Left renal pelvis (tissue), 4 donors: ENCODE results near the gene PIK3R6. TPM values are rescaled to one million over a fixed set of nuclear protein-coding genes. Genes with fewer than 3 reads are reported as not detected.

Source experiments
- DNase-seq, 4 donors: peaks; one replicate each; pipeline ENCODE4 v3.0.0-alpha.2; 2013; ENCODE audit warnings: low read depth in 4 of 4, low spot score in 3 of 4
- polyA plus RNA-seq, 4 donors: library from polyadenylated mRNA; unstranded; fragments of 120-200 nt; gene quantifications; one replicate each; pipeline ENCODE4 v1.2.1, GENCODE V29; 2013; ENCODE audit not compliant: insufficient read length in 4 of 4

PIK3R6 gene
- polyA plus RNA-seq, 4 donors = 1.0 to 1.8 (median 1.6) TPM

DNA sequence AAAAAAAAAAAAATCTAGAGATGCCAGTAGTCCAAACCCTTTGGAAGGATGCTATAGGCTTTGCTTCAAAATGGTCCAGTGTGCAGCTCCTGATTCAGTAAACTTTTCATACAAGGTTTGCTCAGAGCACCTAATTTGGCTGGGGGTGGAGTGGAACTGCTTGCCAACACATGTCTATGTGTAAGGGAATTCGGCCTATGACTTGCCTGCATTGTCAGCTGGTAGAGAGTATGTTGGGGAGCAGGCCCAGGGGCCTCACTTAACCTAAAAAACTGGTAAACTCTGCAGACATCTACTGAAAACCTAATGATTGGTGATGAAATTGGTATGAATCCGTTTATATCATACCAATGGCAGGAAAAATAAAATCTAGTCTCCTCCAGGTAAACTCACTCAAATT is 66.8 kb downstream of the PIK3R6 start:
- no peak for DNase-seq

DNA sequence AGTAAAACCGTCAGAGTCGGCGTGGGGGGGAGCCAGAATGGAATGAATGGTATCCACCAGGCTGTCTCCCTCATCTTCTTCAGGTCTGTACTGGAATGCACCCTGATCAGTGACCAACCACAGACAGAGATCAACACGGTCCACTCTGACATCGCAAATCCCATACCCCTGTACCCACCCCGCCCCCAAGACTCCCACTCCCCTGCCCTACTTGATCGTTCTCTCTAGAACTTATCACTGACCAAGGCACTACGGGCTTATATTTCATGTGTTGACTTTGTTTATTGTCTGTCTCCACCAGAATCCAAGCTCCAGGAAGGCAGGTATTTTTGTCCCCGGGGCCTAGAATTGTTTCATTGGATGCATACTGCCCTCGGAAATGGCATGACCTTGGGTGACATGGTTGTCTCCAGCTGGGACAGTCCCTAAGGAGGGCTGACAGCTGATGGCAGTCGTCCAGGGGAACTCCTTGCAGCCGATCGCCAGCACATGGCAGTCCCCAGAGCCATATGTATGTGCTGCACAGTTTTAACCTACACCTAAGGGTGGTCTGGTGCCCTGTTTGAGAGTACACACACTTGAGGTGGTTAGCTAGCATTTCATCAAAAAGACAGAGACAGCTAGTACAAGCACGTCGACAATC is 67.8 kb downstream of the PIK3R6 start:
- no peak for DNase-seq

DNA sequence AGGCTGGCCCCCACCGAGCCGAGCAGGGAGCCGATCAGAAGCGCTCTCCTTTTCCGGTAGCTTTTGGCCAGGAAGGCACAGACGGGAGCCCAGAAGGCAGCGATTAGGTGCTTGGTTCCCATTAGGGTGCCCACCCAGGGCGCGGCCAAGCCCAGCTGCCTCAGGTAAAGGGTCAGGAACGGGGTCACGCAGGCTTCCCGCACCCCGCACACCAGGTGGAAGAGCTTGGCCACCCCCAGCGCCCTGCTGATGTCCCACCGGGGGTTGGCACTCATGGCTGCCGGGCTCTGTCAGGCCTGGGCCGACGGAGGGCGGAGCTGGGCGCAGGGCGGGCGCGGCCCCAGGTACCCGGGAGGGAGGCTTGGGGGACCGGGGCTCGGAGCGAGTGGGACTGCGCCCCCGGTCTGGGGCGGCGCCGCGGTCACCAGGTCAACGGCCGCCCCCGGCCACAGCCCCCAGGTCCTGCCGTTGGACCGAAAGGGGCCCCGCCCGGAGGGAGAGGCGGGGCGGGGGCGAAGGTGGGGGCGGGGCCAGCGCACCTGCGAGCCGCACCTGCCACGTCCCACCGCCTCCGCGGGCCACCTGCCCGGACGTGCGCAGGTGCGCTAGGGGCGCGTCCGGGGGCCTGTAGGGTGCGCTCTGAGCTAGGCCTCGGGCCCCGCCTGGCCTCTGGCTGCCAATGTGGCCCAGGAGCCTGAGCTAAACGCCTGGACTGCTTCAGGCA is 68.5 kb downstream of the PIK3R6 start, which contains the start of gene MFSD6L:
TSS of gene MFSD6L (minus strand) at position 520 of the 724 bp plus-strand sequence. CDS start at position 275, 245 bp downstream.
- no peak for DNase-seq

DNA sequence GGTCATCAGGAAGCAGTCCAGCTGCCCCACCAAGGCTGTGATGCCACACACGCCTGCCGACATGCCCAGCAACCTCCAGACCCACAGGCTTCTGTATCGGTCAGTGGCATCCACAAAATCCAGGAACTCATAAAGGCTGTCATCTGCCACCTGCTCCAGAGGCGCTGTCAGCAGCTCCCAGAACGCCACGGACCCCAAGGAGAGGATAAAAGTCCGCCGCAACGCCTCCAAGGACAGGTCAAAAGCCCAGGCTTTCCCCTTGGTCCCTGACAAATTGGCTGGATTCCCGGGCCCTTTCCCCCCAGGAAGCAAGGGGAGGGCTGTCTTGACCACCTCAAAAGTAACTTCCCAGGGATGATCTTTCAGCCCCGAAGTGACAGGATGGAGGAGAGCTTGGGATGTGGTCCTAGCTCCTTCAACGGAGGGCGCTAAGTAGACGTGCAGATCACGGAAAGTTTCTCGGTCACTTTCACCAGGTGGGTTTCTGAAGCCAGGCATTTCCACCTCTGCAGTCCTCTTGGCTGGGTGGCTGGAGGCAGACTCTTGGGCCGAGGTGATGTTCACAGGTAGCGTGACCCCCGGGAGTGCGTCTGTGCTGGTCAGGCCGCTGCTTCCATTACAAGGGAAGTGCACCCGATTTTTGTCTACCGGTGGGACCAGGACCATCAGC is 69.2 kb downstream of the PIK3R6 start:
- no peak for DNase-seq

DNA sequence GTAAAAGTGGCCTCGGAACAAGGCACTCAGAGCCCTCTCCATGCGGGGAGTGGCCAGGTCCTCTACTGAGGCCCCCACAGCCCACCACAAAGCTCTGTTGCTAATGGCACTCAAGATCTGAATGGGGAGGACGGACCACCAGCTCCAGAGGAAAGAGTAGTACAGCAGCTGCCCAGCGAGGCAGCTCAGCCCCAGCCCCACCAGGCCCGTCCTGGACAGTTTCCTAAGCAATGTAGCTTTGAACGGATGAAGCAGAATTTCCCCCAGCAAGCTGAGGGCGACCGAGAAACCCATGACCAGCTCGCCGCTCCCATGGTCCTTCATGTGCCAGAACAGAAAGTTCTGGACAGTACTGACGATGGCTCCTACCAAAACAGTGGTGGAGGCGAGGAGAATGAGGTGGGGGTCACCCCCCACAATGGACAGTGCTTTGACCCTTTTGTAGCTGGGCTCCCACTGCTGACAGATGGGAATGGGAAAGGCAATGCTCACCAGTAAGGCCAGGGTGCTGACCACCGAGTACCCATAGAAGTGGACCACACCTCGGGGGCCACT is 69.8 kb downstream of the PIK3R6 start:
- DNase-seq = no peak

DNA sequence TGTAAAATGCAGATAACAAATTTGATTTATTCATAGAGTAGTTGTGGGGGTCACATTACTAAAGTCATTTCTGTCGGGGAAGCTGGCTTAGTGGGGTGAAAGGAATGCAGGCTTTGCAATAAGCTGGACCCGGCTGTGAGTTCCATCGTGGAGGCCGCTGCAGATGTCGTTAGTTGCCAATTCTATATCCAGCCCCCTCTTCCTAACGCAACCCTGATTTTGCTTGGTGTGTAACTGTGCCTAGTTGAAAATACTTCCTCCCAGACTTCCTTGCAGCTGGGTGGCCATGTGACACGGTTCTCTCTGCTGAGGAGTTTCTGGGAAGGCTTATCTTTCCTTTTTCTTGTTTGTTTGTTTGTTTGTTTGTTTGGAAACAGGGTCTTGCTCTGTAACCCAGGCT is 72.8 kb downstream of the PIK3R6 start:
- no peak for DNase-seq

DNA sequence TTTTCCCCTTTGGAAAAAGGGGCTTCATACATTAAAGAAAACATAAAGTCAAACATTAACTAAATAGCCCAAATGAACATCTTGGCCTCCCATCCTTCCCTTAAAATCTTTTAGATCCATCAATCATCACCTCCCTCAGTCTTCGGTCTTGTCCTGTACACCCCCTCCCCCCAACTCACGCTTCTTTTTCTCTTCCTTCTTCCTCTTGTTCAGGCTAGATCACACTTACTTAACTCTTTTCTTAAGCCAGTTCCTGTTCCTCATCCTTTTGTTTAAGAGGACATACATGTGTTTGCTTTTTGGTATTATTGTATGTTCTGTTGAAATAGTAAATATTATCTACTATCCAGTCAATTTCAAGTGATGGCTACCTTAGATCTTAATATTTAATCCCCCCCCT is 73.8 kb downstream of the PIK3R6 start:
- DNase-seq = no peak

DNA sequence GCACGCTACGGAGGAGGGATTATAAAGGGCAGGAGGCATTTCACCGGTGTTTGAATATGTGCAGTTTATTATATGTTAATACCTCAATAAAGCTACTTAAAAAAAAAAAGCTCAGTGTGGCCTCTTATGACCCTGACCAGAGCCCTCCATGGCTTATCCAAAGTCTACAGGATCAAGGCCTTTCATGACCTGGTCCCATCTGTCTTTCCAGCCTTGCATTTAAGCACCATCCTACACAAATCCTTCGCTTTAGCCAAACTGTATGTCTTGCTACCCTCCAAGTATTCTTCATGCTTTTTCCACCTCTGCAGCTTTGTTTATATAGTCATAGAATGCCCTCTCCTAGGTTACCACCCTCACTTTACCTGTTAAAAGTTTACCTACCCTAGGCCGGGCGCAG is 74.8 kb downstream of the PIK3R6 start:
- DNase-seq = no peak

DNA sequence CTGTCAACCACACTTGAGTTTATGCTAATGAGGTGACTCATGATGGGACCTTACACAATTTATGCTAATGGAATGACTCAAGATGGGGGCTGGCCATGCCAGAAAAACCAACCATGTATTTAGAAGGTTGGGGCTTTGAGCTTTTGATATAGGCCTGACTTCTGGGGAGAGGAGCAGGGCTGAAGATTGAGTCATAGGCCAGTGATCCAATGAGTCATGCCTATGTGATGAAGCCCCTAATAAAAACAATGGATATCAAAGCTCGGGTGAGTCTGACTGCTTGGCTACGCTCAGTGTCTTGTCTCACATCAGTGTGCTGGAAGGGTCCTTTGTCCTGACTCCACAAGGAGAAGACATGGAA is 75.6 kb downstream of the PIK3R6 start:
- DNase-seq = no peak

DNA sequence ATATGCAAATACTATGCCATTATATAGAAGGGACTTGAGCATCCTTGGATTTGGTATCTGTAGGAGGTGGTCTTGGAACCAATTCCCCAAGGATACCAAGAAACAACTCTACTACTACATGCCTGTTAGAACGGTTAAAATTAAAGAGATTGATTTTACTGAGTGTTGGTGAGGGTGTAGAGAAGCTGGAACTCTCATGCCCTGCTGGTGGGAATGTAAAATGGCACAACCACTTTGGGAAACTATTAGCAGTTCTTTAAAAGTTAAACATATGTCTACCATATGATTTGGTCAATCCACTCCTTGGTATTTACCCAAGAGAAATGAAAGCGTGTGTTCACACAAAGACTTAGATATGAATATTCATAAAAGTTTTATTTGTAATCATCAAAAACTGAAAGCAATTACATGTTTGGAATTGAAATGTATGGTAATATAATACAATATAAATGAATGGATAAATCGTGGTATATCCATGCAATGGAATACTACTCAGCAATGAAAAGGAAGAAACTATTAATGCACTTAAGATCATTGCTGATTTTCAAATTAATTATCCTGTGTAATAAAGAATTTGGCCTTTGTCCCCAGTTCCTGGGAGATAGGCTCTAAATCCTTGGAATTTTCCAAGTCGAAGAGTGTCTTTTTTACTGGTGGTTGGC is 76.1 kb downstream of the PIK3R6 start:
- no peak for DNase-seq

DNA sequence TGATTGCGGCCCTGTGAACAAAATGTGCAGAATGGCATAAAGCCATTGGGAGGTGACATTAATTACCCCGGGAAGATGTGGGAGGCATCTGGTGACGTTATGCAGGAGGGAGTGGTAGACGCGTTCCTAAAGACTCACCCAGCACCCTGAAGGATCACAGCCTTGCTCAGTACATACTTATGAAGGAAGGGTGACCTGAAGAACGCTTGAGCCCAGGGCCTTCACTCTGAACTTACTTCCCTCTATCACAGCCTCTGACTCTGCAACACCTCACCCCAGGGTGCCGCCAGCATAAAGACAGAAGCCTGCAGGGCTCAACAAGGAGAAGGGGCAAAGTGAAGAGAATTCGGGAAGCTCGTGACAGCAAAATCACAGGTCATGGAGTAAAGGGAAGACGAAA is 77.7 kb downstream of the PIK3R6 start:
- no peak for DNase-seq

DNA sequence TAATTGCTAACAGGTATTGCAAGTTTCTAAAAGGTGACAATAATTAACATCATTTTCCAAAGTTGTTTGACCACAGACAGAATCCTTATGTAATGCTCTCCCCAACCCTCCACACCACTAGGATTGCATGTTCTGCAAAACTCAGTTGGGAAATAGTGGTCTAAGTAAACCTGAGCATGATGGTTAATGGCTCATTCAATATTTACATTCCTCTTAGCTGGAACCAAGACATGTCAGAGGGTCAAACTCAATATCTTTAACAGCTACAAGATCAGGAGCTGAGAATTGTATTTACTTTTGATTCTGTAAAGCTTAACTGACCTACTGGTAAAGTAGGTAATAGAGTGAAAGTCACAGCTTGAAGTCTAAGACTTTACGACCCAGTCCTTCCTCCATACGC is 78.5 kb downstream of the PIK3R6 start:
- DNase-seq = no peak

DNA sequence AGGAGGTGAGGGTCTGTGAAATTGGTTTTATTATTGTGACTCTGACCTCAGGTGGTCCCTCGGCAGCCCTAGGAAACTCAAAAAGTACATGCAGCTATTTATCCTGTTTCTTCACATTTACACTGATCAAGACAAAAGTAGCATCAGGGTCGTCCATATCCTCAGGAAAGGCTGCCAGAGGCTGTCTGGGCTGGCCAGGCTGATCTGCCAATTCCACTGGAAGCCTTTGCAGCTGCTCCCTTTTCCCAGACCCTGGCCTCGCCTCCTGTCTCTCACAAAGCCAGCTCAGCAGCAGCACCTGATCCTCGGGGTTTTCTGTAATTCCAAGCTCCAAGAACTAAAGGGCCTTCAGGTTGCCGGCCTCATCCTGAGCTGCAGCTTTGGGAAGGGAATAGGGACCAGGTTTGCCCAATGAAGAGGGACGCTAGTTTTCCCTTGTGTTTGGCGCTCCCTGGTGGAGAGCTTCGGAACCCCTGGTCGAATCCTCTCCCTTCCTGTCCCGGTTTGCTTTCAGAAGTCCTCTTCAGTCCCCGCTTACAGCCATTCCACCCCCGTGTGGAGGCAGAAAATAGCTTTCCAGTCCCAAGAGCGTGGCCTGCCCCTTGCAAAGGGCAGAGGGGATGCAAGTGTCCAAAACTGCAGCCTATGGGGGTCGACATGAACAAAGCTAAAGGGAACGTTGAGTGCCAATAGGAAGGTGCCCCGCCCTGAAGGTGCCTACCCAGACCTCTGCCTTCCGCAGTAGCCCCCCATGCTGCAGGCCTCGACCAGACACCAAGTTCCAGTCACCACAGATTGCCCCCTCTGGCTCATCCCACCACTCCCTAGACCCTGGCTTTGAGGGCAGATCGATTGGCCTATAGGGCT is 81.7 kb downstream of the PIK3R6 start:
- DNase-seq = peak in 3 of 4 donors; percentile 53 to 65 (median 60)

DNA sequence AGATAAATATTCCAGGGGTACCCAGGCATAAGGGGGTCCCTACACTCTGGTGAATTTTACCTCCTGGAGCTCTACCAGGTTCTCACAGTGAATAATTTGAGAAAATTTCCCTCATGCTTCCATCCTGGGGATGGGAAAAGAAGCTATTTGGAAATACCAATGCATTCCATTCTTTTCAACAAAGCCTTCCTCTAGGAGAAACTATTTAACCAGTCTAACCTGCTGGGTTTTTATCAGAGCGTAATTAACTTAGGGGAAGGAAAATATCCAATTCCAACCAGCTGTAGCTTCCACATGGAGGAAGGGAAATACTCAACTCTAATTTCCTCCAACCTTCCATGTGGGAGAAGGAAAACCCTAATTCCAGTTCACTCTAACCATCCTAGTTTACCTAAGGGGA is 85.3 kb downstream of the PIK3R6 start:
- DNase-seq = no peak

DNA sequence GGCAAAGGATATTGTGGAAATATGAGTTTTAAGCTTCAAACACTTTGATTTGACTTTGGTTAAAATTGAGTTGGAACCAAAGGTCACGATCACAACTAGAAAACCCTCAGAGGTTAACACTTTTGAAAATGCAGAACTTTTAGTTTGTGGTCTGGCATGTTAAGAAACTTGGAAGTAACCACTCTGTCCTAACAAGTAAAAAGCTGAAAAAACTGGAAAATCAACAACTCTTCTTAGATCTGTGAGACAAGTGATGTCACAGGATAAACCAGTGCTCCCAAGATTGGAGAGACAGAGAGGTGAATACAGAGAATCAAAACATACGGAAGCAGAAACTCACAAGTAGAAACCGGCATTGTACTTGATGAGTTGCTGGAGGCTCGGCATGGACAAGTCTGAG is 85.7 kb downstream of the PIK3R6 start:
- DNase-seq = no peak

DNA sequence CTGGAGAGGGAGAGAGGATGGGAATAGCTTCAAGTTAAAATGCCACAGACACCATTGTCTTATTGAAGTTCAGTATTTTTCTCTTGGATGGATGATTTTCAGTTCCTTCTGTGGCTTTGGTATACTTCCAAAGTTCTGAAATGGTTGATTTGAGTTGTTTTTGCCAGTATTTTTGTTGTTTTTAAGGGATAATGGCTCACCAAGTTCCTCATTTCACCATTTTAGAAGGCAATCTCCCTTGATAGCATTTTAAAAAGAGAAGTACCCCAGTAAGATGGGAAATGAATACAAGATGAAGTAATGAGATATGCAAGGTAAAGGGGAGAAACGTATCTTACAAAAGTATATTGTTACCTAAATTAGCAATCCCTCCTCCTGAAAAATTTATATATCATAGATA is 90.6 kb downstream of the PIK3R6 start:
- DNase-seq = no peak

DNA sequence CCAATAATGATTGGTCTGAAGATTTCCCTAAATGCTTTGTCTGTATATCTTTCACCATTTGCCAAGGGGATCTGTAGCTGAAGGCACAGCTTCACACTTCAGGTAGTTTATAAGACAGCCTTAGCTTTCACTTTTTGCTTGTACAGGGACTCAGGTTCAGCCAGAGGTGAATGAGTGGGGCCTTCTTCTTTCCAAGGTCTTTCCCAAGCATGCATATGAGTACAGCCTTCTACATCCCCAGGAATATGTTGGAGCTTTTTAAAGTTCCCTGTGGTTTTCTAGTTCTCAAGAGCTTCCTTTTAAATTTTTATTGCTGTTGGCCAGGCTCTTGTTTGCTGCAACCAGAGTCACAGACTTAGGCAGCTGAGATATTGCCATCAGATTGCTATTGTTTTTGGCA is 91.2 kb downstream of the PIK3R6 start:
- no peak for DNase-seq

DNA sequence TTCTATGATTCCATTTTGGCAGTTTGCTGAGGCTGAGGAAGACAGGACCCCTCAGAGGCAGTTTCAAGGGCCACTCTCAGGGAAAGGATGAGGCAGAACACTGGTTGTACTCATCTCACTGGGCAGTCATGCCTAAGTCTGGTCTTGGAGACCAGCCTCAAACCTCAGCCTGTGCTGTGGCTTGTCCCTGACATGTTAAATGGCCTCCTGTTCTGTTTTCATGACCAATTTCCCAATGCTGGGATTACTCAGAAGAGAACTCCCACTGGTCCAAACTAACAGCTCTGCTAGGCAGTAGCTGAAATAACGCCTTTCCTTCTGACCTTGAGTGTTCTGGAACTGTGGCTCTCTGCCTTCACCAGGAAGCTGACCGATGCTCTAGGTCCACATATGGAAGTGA is 100.7 kb downstream of the PIK3R6 start:
- DNase-seq = no peak

DNA sequence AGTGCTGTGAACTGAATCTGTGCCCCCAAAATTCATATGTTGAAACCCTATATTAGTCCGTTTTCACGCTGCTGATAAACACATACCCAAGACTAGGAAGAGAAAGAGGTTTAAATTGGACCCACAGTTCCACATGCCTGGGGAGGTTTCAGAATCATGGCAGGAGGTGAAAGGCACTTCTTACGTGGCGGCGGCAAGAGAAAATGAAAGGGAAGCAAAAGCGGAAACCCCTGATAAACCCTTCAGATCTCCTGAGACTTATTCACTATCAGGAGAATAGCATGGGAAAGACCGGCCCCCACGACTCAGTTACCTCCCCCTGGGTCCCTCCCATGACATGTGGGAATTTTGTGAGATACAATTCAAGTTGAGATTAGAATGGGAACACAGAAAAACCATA is 105.5 kb downstream of the PIK3R6 start:
- no peak for DNase-seq

DNA sequence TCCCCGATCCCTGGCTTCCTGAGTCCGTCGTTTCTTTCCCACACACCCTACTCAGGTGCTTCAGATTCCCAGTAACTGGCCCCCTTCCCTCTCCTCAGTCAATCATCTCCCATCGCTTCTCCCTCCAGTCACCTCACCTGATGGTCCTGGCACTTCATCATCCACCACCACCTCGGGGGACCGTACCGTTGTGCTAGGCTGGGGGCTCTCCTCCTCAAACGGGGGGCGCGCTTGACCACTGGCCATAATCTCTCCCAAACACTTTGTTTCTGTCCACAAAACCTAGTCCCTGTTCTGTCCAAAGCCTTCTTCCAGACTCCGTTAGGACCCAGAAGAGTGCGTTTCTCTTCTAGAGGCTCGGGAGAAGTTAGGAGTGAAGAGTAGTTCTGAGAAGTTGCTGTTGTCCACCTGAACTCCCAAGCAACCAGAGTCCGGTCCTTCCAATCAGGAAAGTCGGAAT is 109.3 kb downstream of the PIK3R6 start, which contains the start of gene SPDYE4:
TSS of gene SPDYE4 (minus strand) at position 410 of the 460 bp plus-strand sequence. CDS start at position 246, 164 bp downstream.
- DNase-seq = no peak
